Astrocyte (in vitro differentiated cells and primary cell): Measurements from ENCODE around the gene CHRNA5. TPM values are rescaled to one million over a fixed set of nuclear protein-coding genes. Genes with fewer than 3 reads are reported as not detected.
A peak's percentile ranks its signal among the peaks of the same experiment; 100 is the strongest.

Experiments used
- DNase-seq: peaks from one replicate; pipeline ENCODE4 v3.0.0-alpha.2; 2010; ENCODE audit warnings: low read depth
- FAIRE-seq: peaks from 2 replicates; lab custom pipeline; 2011; peaks lifted over from hg19 to GRCh38; lab: Jason Lieb, UNC
- H2AFZ ChIP-seq: 2 replicates; pipeline ENCODE4 v1.6.0; 2012; ENCODE audit warnings: low read depth, low read length, inconsistent platforms
- H3K27ac ChIP-seq: 2 replicates; pipeline ENCODE4 v1.5.1; 2011; ENCODE audit warnings: low read depth, low read length, inconsistent platforms
- H3K27me3 ChIP-seq: 2 replicates; pipeline ENCODE4 v1.6.0; 2011; ENCODE audit warnings: low read length, inconsistent platforms; ENCODE audit not compliant: insufficient read depth
- H3K36me3 ChIP-seq: 2 replicates; pipeline ENCODE4 v1.5.1; 2011; ENCODE audit warnings: low read length, inconsistent platforms; ENCODE audit not compliant: insufficient read depth
- H3K4me1 ChIP-seq: 2 replicates; pipeline ENCODE4 v1.5.1; 2011; ENCODE audit warnings: low read length, inconsistent platforms; ENCODE audit not compliant: insufficient read depth
- H3K4me2 ChIP-seq: 2 replicates; pipeline ENCODE4 v1.6.0; 2012; ENCODE audit warnings: low read length, inconsistent platforms
- H3K4me3 ChIP-seq: 2 replicates; pipeline ENCODE4 v1.5.1; 2011; ENCODE audit warnings: low read depth, mild to moderate bottlenecking, low read length, inconsistent platforms; ENCODE audit not compliant: insufficient read depth
- H3K79me2 ChIP-seq: 2 replicates; pipeline ENCODE4 v1.6.0; 2012; ENCODE audit warnings: mild to moderate bottlenecking, low read length, inconsistent platforms; ENCODE audit not compliant: insufficient read depth
- H3K9ac ChIP-seq: 2 replicates; pipeline ENCODE4 v1.6.0; 2012; ENCODE audit warnings: mild to moderate bottlenecking, low read length, inconsistent platforms
- H3K9me3 ChIP-seq: 2 replicates; pipeline ENCODE4 v1.5.1; 2012; ENCODE audit warnings: low read depth, mild to moderate bottlenecking, low read length, inconsistent platforms; ENCODE audit not compliant: insufficient read depth
- H4K20me1 ChIP-seq: 2 replicates; pipeline ENCODE4 v1.6.0; 2012; ENCODE audit warnings: low read length, inconsistent platforms; ENCODE audit not compliant: insufficient read depth
- H3K27ac Mint-ChIP-seq: one replicate; pipeline ENCODE4 v1.8.0; 2021; ENCODE audit warnings: mild to moderate bottlenecking, mixed read lengths; ENCODE audit not compliant: unreplicated experiment
- H3K27me3 Mint-ChIP-seq: one replicate; pipeline ENCODE4 v1.8.0; 2021; ENCODE audit warnings: low read depth, mixed read lengths; ENCODE audit not compliant: unreplicated experiment
- H3K36me3 Mint-ChIP-seq: one replicate; pipeline ENCODE4 v1.8.0; 2021; ENCODE audit warnings: low read depth, mixed read lengths; ENCODE audit not compliant: unreplicated experiment
- H3K4me1 Mint-ChIP-seq: one replicate; pipeline ENCODE4 v1.8.0; 2021; ENCODE audit warnings: low read depth, mixed read lengths; ENCODE audit not compliant: unreplicated experiment
- H3K4me3 Mint-ChIP-seq: one replicate; pipeline ENCODE4 v1.8.0; 2021; ENCODE audit warnings: mild to moderate bottlenecking, moderate library complexity, mixed read lengths; ENCODE audit not compliant: unreplicated experiment
- H3K9me3 Mint-ChIP-seq: one replicate; pipeline ENCODE4 v1.8.0; 2021; ENCODE audit warnings: mild to moderate bottlenecking, mixed read lengths; ENCODE audit not compliant: unreplicated experiment
- EZH2 ChIP-seq: IDR thresholded peaks from 2 replicates; pipeline ENCODE4 v1.6.1; 2012; ENCODE audit warnings: mild to moderate bottlenecking, low read length, inconsistent platforms; ENCODE audit not compliant: insufficient read depth
- total RNA-seq: library from RNA; stranded (reverse); gene quantifications from 2 replicates; pipeline ENCODE4 v1.2.1, GENCODE V29; 2021
- TF ChIP-seq, protein P1 (sequence below): IDR thresholded peaks from 2 replicates; pipeline ENCODE4 v1.5.1; 2011; ENCODE audit warnings: low read depth, mild to moderate bottlenecking, inconsistent platforms, low read length, moderate library complexity; ENCODE audit not compliant: insufficient read depth

Gene CHRNA5
- total RNA-seq, 1 donor from 2014 or later = 2.5 TPM

DNA sequence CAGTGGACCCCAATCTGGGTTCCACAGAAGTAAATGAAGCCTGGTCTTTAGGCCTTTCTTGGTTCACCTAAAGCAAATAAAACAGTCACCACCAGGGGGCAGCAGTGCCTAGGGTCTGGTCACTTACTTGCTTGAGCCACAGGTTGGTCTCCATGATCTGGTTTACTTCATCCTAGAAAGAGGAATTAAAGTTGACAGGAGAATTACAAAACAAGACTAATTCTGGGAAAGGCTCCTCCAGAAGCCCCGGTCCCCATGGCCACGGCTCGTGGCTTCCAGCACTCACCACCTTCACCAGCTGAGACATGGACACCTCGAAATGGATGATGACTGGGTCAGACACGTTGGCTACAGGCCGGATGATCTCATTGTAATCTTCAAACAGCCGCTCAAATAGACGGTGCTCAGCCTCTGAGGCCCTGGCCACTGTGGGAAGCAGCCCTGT lies 53.2 kb downstream of the CHRNA5 start:
- peaks cover 58% of the 10 kb centered on the region for H3K27me3 Mint-ChIP-seq
- FAIRE-seq (peak; percentile 47), DNase-seq (peak; percentile 48)

DNA sequence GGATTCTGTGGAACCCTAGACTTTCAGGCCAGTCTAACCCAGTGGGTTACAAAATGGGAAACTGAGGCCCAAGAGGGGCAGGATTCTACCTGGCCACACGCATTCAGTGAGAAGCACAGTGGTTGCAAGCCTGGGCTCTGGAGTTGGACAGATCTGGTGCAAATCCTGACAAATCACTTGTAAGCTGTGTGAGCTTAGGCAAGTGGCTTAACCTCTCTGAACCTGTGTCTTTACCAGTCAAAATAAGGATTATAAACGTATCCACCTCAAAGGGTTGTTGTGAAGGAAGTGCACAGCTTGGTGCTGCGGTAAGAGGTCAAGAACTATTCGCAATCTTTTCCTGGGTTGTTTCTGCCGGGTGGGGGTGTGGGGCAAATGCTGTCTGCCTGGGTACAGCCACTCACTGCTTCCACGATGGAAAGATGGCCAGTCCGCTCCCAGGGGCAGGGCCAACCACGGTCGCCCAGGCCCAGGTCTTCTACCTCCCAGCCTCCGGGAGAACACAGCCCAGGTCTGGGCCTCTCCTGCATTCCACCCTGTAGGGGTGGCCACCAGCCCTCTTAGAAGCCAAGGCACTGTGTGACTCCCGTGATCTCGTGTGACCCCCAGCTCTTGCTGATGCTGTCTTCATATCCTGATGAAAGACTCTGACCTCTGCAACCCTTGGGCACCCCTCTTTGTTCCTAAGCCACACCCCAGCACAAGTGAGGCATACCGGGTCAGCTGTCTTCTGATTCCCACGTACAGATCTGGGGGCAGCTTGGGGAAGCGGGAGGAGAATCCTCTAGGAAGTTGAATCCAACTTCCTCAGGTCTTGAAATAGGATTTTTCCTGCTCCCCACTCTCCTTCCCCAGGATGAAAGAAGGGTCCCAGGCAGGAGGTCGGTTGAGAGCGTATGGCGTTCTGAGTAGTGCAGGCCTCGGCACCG lies 54.0 kb downstream of the CHRNA5 start:
- TF ChIP-seq, protein P1, sequence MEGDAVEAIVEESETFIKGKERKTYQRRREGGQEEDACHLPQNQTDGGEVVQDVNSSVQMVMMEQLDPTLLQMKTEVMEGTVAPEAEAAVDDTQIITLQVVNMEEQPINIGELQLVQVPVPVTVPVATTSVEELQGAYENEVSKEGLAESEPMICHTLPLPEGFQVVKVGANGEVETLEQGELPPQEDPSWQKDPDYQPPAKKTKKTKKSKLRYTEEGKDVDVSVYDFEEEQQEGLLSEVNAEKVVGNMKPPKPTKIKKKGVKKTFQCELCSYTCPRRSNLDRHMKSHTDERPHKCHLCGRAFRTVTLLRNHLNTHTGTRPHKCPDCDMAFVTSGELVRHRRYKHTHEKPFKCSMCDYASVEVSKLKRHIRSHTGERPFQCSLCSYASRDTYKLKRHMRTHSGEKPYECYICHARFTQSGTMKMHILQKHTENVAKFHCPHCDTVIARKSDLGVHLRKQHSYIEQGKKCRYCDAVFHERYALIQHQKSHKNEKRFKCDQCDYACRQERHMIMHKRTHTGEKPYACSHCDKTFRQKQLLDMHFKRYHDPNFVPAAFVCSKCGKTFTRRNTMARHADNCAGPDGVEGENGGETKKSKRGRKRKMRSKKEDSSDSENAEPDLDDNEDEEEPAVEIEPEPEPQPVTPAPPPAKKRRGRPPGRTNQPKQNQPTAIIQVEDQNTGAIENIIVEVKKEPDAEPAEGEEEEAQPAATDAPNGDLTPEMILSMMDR = no peak
- TF ChIP-seq EZH2 = no peak
- no peaks in the 10 kb centered on the region for H3K36me3 Mint-ChIP-seq
- Histone ChIP-seq H3K4me1 (no peaks in the 10 kb centered on the region), H3K27me3 (peaks cover 40% of the 10 kb centered on the region), H3K9ac (no peak overlapping the region), H3K9me3 (no peaks in the 10 kb centered on the region), H2AFZ (no peak overlapping the region), H3K4me3 (no peak overlapping the region), H3K79me2 (no peaks in the 10 kb centered on the region), H4K20me1 (no peaks in the 10 kb centered on the region), H3K27ac (no peak overlapping the region), H3K4me2 (peak overlapping the region; percentile 69), H3K36me3 (no peaks in the 10 kb centered on the region)
- H3K27ac Mint-ChIP-seq = no peak overlapping the region
- H3K9me3 Mint-ChIP-seq = peaks cover 3% of the 10 kb centered on the region
- H3K27me3 Mint-ChIP-seq = peaks cover 65% of the 10 kb centered on the region
- H3K4me1 Mint-ChIP-seq = peaks cover 2% of the 10 kb centered on the region
- H3K4me3 Mint-ChIP-seq = peak overlapping the region; percentile 20
- DNase-seq = no peak
- no peak for FAIRE-seq

More for the DNA sequence above, 53.2 kb downstream of the CHRNA5 start:
- Histone ChIP-seq H3K4me1 (no peaks in the 10 kb centered on the region), H3K4me3 (no peak overlapping the region), H3K36me3 (no peaks in the 10 kb centered on the region), H3K27ac (no peak overlapping the region), H3K9me3 (no peaks in the 10 kb centered on the region), H3K79me2 (no peaks in the 10 kb centered on the region), H2AFZ (no peak overlapping the region), H4K20me1 (no peaks in the 10 kb centered on the region), H3K9ac (no peak overlapping the region), H3K4me2 (no peak overlapping the region), H3K27me3 (peaks cover 41% of the 10 kb centered on the region)
- no peak overlapping the region for H3K27ac Mint-ChIP-seq
- H3K4me1 Mint-ChIP-seq = peaks cover 2% of the 10 kb centered on the region
- no peak for TF ChIP-seq EZH2
- TF ChIP-seq, protein P1 = peak; percentile 80
- peaks cover 3% of the 10 kb centered on the region for H3K9me3 Mint-ChIP-seq
- peak overlapping the region; percentile 46 for H3K4me3 Mint-ChIP-seq
- no peaks in the 10 kb centered on the region for H3K36me3 Mint-ChIP-seq
